CD4-positive, alpha-beta memory T cell (primary cell): Measurements from ENCODE around the gene APBA2. TPM values are rescaled to one million over a fixed set of nuclear protein-coding genes. Genes with fewer than 3 reads are reported as not detected.

Experiments
- CTCF ChIA-PET: fragments of 350-600 bp; sonication (Branson Sonifier 250); formaldehyde crosslinking; loops from one replicate; lab custom pipeline; 2021; ENCODE audit warnings: inconsistent platforms; ENCODE audit not compliant: partially characterized antibody; lab: Charles Lee
- POLR2A ChIA-PET: fragments of 350-600 bp; sonication (Branson Sonifier 250); formaldehyde crosslinking; loops from one replicate; lab custom pipeline; 2021; ENCODE audit not compliant: partially characterized antibody; lab: Charles Lee
- DNase-seq, 5 donors: peaks; one replicate each; pipeline versions ENCODE4 v3.0.0 to v3.0.0-alpha.2; 2020 to 2022; ENCODE audit warnings: mixed read lengths in 1 of 5
- H3K27ac ChIP-seq: one replicate; pipeline ENCODE4 v1.7.0; 2013; ENCODE audit warnings: low read depth, low read length
- H3K27me3 ChIP-seq: 2 replicates; pipeline ENCODE4 v1.7.0; 2013; ENCODE audit warnings: mild to moderate bottlenecking, low read length, moderate library complexity; ENCODE audit not compliant: insufficient read depth
- H3K36me3 ChIP-seq: 2 replicates; pipeline ENCODE4 v1.7.0; 2013; ENCODE audit warnings: mild to moderate bottlenecking, low read length, moderate library complexity; ENCODE audit not compliant: insufficient read depth
- H3K4me1 ChIP-seq: 2 replicates; pipeline ENCODE4 v1.7.0; 2013; ENCODE audit warnings: mild to moderate bottlenecking, low read length, moderate library complexity; ENCODE audit not compliant: insufficient read depth
- H3K4me3 ChIP-seq, 2 donors: one replicate each; pipeline ENCODE4 v1.7.0; 2013; ENCODE audit warnings: low read length in 2 of 2, mild to moderate bottlenecking in 1 of 2
- H3K9me3 ChIP-seq, 2 donors: one replicate each; pipeline ENCODE4 v1.7.0; 2013; ENCODE audit warnings: low read length in 2 of 2, control low read depth in 1 of 2; ENCODE audit not compliant: control insufficient read depth in 1 of 2
- H3K27ac Mint-ChIP-seq, 7 donors: one replicate each; pipeline ENCODE4 v1.8.0; 2020 to 2021; ENCODE audit warnings: mixed read lengths in 7 of 7, mild to moderate bottlenecking in 6 of 7, inconsistent platforms in 3 of 7, moderate library complexity in 3 of 7
- H3K27me3 Mint-ChIP-seq, 2 donors: one replicate each; pipeline ENCODE4 v1.8.0; 2020 to 2021; ENCODE audit warnings: mixed read lengths in 2 of 2
- H3K36me3 Mint-ChIP-seq, 2 donors: one replicate each; pipeline ENCODE4 v1.8.0; 2020 to 2021; ENCODE audit warnings: mixed read lengths in 2 of 2, inconsistent platforms in 1 of 2, mild to moderate bottlenecking in 1 of 2
- H3K4me1 Mint-ChIP-seq, 4 donors: one replicate each; pipeline ENCODE4 v1.8.0; 2020 to 2021; ENCODE audit warnings: mixed read lengths in 4 of 4, mild to moderate bottlenecking in 1 of 4
- H3K4me3 Mint-ChIP-seq, 8 donors: one replicate each; pipeline ENCODE4 v1.8.0; 2020 to 2021; ENCODE audit warnings: mixed read lengths in 8 of 8, mild to moderate bottlenecking in 7 of 8, moderate library complexity in 6 of 8, inconsistent platforms in 3 of 8
- H3K9me3 Mint-ChIP-seq, 8 donors: one replicate each; pipeline ENCODE4 v1.8.0; 2020 to 2021; ENCODE audit warnings: mixed read lengths in 8 of 8, mild to moderate bottlenecking in 5 of 8, inconsistent platforms in 3 of 8, moderate library complexity in 1 of 8
- intact Hi-C: fragments of 100-400 bp; cut with micrococcal nuclease; formaldehyde crosslinking; loops from one replicate; pipeline ENCODE4 v1.15.1; 2023
- polyA plus RNA-seq, 2 donors: library from polyadenylated mRNA; unstranded; fragments of 300-500 nt; fragmentation: Illumina TruSeq; gene quantifications; one replicate each; pipeline ENCODE4 v1.2.3, GENCODE V29; 2021
- total RNA-seq, 2 experiments: library from RNA; stranded (reverse); gene quantifications; one replicate each; pipeline ENCODE4 v1.2.3, GENCODE V29; 2021

Gene APBA2
- total and polyA plus RNA-seq, 4 experiments from 2014 or later, result 11.1 to 57.3 (median 40.4) TPM

DNA sequence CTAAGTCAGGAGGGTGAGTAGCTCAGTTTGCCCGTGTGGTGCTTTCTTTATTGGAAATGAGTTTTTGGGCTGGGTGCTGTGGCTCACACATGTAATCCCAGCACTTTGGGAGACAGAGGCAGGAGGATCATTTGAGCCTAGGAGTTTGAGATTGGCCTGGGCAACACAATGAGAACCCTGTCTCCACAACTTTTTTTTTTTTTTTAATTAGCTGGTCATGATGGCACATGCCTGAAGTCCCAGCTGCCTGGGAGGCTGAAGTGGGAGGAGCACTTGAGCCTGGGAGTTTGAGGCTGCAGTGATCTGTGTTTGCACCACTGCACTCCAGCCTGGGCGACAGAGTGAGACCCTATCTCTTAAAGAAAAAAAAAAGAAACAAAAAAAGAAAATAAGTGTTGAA lies 208.9 kb downstream of the APBA2 start:
- no peak for DNase-seq
- Mint-ChIP-seq H3K4me1 (peaks cover 3 to 11% (median 6%) of the 10 kb centered on the region in 4 donors), H3K4me3 (no peak overlapping the region), H3K9me3 (peaks cover 0 to 4% (median 0%) of the 10 kb centered on the region in 8 donors), H3K27me3 (no peaks in the 10 kb centered on the region), H3K36me3 (peaks cover 2 to 21% of the 10 kb centered on the region in 2 donors), H3K27ac (peak overlapping the region in 1 of 7 donors; percentile 41)
- Histone ChIP-seq H3K4me3 (no peak overlapping the region), H3K4me1 (peaks cover 7% of the 10 kb centered on the region), H3K9me3 (no peaks in the 10 kb centered on the region), H3K27ac (no peak overlapping the region), H3K27me3 (no peaks in the 10 kb centered on the region), H3K36me3 (no peaks in the 10 kb centered on the region)
- CTCF ChIA-PET, result no interaction called here
- POLR2A ChIA-PET, result no interaction called here
- intact Hi-C loops, result no loop called here

DNA sequence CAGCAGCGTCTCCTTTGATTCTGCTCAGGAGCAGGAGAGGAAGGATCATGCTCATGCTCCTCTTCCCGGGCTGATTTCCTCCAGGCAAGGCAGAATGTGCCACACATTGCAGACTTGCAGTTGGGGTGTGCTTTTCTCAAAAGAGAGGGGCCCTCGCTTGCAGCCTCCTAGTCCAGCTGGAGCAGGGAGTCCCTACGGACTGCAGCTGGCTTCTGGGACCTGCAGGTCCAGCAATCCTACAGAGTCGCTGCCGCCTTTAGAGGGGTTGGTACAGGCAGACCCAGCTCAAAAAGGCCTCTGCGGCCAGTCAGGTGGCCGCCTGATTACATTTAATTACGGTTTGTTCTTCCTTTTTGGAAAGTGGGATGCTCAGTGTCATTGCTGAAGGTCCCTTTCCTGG lies 210.0 kb downstream of the APBA2 start:
- H3K27me3 Mint-ChIP-seq, result no peaks in the 10 kb centered on the region
- Histone ChIP-seq H3K27me3 (no peaks in the 10 kb centered on the region), H3K4me3 (no peak overlapping the region), H3K36me3 (no peaks in the 10 kb centered on the region), H3K9me3 (no peaks in the 10 kb centered on the region), H3K4me1 (no peaks in the 10 kb centered on the region), H3K27ac (no peak overlapping the region)
- H3K9me3 Mint-ChIP-seq, result peaks cover 0 to 4% (median 0%) of the 10 kb centered on the region in 8 donors
- ChIA-PET POLR2A (no interaction called here), CTCF (no interaction called here)
- intact Hi-C loops, result no loop called here
- no peak for DNase-seq
- H3K4me3 Mint-ChIP-seq, result no peak overlapping the region
- H3K36me3 Mint-ChIP-seq, result peaks cover 2 to 30% of the 10 kb centered on the region in 2 donors
- H3K4me1 Mint-ChIP-seq, result peaks cover 0 to under 1% (median 0%) of the 10 kb centered on the region in 4 donors
- H3K27ac Mint-ChIP-seq, result no peak overlapping the region

DNA sequence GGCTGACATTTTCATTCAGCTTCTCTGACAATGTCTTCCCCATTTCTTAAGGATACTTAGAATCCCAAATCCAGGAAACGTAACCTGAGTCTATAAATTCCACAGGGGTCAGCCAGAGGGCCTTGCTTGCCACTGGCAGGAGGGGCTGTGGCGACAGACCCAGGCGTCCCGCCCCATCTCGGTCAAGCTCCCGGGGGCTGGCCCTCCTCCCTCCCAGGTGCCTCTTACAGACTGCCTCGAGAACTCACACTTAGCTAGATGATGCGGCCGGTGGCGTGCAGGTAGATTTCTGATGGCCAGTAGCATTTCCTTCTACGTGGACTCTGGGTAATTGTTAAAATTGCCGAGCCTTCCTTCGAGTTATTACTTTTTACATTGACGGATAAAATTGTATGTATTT lies 211.4 kb downstream of the APBA2 start:
- no peak for DNase-seq
- H3K9me3 Mint-ChIP-seq, result peaks cover 0 to 2% (median 0%) of the 10 kb centered on the region in 8 donors
- Histone ChIP-seq H3K27ac (no peak overlapping the region), H3K4me1 (no peaks in the 10 kb centered on the region), H3K36me3 (no peaks in the 10 kb centered on the region), H3K9me3 (no peaks in the 10 kb centered on the region), H3K4me3 (no peak overlapping the region), H3K27me3 (no peaks in the 10 kb centered on the region)
- intact Hi-C loops, result no loop called here
- H3K27ac Mint-ChIP-seq, result no peak overlapping the region
- POLR2A ChIA-PET, result no interaction called here
- H3K4me3 Mint-ChIP-seq, result no peak overlapping the region
- peaks cover 2 to 36% of the 10 kb centered on the region in 2 donors for H3K36me3 Mint-ChIP-seq
- H3K27me3 Mint-ChIP-seq, result no peaks in the 10 kb centered on the region
- CTCF ChIA-PET, result interaction anchor here (1.9 kb wide), 1 partner anchor 8 kb away, joined by 6 read pairs; no protein-coding TSS in a partner anchor
- peaks cover 0 to 3% (median 1%) of the 10 kb centered on the region in 4 donors for H3K4me1 Mint-ChIP-seq

DNA sequence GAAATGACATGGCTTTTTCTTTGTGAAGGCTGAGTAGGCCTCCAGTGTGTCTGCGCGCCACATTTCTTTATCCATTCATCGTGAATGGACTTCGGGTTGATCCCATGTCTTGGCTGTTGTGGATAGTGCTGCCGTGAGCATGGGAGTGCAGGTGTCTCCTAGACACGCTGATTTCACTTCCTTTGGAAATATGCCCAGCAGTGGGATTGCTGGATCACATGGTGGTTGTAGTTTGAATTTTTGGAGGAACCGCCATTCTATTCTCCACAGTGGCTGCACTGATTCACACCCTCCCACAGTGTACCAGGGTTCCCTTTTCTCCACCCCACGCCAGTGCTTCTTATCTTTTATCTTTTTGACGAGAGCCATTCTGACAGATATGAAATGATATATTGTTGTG lies 212.2 kb downstream of the APBA2 start:
- H3K9me3 ChIP-seq, result no peaks in the 10 kb centered on the region
- peaks cover 0 to 11% (median 5%) of the 10 kb centered on the region in 4 donors for H3K4me1 Mint-ChIP-seq
- peaks cover 2 to 36% of the 10 kb centered on the region in 2 donors for H3K36me3 Mint-ChIP-seq
- peak overlapping the region in 1 of 7 donors; percentile 7 for H3K27ac Mint-ChIP-seq
- H3K4me3 ChIP-seq, result no peak overlapping the region
- intact Hi-C loops, result no loop called here
- no peak overlapping the region for H3K4me3 Mint-ChIP-seq
- H3K4me1 ChIP-seq, result no peaks in the 10 kb centered on the region
- H3K27me3 Mint-ChIP-seq, result no peaks in the 10 kb centered on the region
- H3K27me3 ChIP-seq, result no peaks in the 10 kb centered on the region
- H3K36me3 ChIP-seq, result no peaks in the 10 kb centered on the region
- no peak overlapping the region for H3K27ac ChIP-seq
- peaks cover 0 to 2% (median 0%) of the 10 kb centered on the region in 8 donors for H3K9me3 Mint-ChIP-seq
- POLR2A ChIA-PET, result no interaction called here
- no peak for DNase-seq
- CTCF ChIA-PET, result interaction anchor here (1.9 kb wide), 1 partner anchor 8 kb away, joined by 6 read pairs; no protein-coding TSS in a partner anchor

DNA sequence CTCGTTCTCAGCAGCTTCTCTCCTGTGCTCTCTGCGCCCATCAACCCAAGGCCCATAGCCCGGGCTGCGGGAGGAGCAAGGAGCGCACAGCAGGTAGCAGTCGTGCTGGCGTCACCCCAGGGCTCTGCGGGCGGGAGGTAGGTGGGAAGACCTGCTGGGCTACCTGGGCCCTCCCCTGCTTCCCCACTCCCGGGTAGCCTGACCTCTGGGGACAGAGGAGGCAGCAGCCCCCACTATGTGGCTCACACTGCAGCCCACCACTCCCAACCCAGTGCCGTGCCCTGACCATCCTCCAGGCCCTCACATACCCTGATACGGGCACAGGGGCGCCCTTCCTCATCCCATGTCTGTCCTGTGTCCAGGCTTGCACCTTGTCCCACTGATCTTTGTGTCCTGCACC lies 212.9 kb downstream of the APBA2 start:
- Mint-ChIP-seq H3K4me1 (peaks cover 0 to 12% (median 6%) of the 10 kb centered on the region in 4 donors), H3K27me3 (no peaks in the 10 kb centered on the region), H3K27ac (peak overlapping the region in 1 of 7 donors; percentile 60), H3K36me3 (peaks cover 2 to 33% of the 10 kb centered on the region in 2 donors), H3K9me3 (peaks cover 0 to 2% (median 0%) of the 10 kb centered on the region in 8 donors), H3K4me3 (no peak overlapping the region)
- Histone ChIP-seq H3K27ac (no peak overlapping the region), H3K36me3 (no peaks in the 10 kb centered on the region), H3K4me3 (no peak overlapping the region), H3K27me3 (no peaks in the 10 kb centered on the region), H3K4me1 (no peaks in the 10 kb centered on the region), H3K9me3 (no peaks in the 10 kb centered on the region)
- ChIA-PET POLR2A (no interaction called here), CTCF (no interaction called here)
- intact Hi-C loops, result no loop called here
- no peak for DNase-seq

DNA sequence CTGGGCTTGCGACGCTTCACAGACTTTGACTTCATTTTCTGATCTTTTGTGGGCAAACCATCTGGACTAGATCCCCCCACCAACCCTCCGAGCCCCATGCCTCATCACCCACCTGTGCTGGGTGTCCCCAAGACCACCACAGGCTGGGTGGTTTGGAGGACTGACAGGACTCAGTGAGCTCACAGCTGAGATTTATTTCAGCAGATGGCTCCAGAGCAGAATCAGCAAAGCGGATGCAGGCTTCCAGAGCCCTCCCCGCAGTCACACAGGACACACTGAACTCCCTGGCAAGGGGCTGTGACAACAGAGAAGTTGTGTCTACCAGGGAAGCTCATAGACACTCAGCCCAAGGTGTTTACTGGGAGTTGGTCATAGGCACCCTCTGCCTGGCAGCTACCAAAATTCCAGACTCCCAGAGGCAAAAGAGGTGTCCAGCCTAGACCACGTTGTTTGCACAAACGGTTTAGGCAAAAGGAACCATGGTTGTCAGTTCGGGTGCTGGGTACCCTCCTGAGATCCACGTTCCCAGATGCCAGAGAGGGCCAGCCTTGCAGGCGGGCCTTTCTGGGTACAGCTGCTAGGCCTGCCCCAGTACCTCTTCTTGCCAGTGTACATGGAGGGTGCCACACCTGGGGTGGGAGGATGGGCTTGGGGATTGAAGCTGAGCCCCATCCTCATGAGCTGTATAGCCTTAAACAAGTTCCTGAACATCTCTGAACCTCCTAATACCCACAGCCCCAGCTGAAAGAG lies 213.5 kb downstream of the APBA2 start:
- H3K4me3 ChIP-seq, result no peak overlapping the region
- peaks cover 0 to 2% (median 0%) of the 10 kb centered on the region in 8 donors for H3K9me3 Mint-ChIP-seq
- no peak for DNase-seq
- CTCF ChIA-PET, result interaction anchor here (1.1 to 2.1 kb wide), 2 partner anchors 10 to 15 kb away, joined by 3 to 17 read pairs; no protein-coding TSS in a partner anchor
- H3K27ac ChIP-seq, result no peak overlapping the region
- H3K27ac Mint-ChIP-seq, result peak overlapping the region in 3 of 7 donors; percentile 36 to 79 (median 60)
- intact Hi-C loops, result no loop called here
- no peaks in the 10 kb centered on the region for H3K27me3 ChIP-seq
- peaks cover 0 to 12% (median 6%) of the 10 kb centered on the region in 4 donors for H3K4me1 Mint-ChIP-seq
- H3K9me3 ChIP-seq, result no peaks in the 10 kb centered on the region
- no peaks in the 10 kb centered on the region for H3K4me1 ChIP-seq
- H3K27me3 Mint-ChIP-seq, result no peaks in the 10 kb centered on the region
- no peak overlapping the region for H3K4me3 Mint-ChIP-seq
- H3K36me3 Mint-ChIP-seq, result peaks cover 2 to 26% of the 10 kb centered on the region in 2 donors
- peaks cover under 1% of the 10 kb centered on the region for H3K36me3 ChIP-seq
- POLR2A ChIA-PET, result interaction anchor here (1.0 kb wide), 1 partner anchor 10 kb away, joined by 3 read pairs; no protein-coding TSS in a partner anchor

DNA sequence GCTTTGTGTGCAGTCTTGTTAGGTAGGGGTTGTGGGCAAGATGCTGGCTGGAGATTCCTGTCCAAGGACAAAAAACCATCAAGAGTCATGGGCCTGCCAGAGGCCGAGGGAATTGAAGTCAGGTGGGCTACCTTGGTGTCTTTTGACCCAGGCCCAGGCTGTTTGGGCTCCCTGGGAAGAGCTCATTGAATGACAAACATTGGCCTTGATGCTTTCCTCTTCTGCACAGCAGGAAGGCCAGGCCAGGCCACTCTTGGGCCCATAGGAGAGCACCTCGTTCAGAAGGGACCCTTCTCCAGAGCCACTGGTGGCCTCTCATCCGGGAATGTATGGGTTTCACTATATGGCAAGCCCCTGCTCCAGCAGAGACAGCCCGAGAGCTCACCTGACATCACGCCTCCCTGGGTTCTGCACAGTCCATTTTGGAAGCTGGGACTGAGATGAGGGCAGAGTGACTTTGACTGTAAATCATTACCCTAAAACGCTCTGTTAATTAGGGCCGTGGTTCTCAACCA lies 214.8 kb downstream of the APBA2 start:
- Mint-ChIP-seq H3K27ac (no peak overlapping the region), H3K36me3 (peaks cover 5 to 31% of the 10 kb centered on the region in 2 donors), H3K9me3 (peaks cover 0 to 2% (median 0%) of the 10 kb centered on the region in 8 donors), H3K4me1 (peaks cover 0 to 12% (median 6%) of the 10 kb centered on the region in 4 donors), H3K4me3 (no peak overlapping the region), H3K27me3 (no peaks in the 10 kb centered on the region)
- no peaks in the 10 kb centered on the region for H3K4me1 ChIP-seq
- H3K27me3 ChIP-seq, result no peaks in the 10 kb centered on the region
- no peak for DNase-seq
- H3K36me3 ChIP-seq, result peaks cover 4% of the 10 kb centered on the region
- H3K27ac ChIP-seq, result no peak overlapping the region
- ChIA-PET POLR2A (no interaction called here), CTCF (interaction anchor here (0.6 to 2.1 kb wide), 4 partner anchors 10 to 140 kb away, joined by 3 to 17 read pairs (median 4); no protein-coding TSS in a partner anchor)
- H3K9me3 ChIP-seq, result no peaks in the 10 kb centered on the region
- no peak overlapping the region for H3K4me3 ChIP-seq
- intact Hi-C loops, result no loop called here
